HG02885 (cell line): ENCODE measurements around the gene MARK3.
"Not testable (repeated sequence)": the region's sequence is repeated elsewhere in the genome, so short reads cannot be mapped to it uniquely, and the experiment has no call there.

Experiments
- ATAC-seq: cut with Tn5 transposase; IDR thresholded peaks from one replicate; pipeline ENCODE4 v1.9.1; 2021; ENCODE audit warnings: mild to moderate bottlenecking; ENCODE audit not compliant: unreplicated experiment, poor library complexity

MARK3 gene

DNA sequence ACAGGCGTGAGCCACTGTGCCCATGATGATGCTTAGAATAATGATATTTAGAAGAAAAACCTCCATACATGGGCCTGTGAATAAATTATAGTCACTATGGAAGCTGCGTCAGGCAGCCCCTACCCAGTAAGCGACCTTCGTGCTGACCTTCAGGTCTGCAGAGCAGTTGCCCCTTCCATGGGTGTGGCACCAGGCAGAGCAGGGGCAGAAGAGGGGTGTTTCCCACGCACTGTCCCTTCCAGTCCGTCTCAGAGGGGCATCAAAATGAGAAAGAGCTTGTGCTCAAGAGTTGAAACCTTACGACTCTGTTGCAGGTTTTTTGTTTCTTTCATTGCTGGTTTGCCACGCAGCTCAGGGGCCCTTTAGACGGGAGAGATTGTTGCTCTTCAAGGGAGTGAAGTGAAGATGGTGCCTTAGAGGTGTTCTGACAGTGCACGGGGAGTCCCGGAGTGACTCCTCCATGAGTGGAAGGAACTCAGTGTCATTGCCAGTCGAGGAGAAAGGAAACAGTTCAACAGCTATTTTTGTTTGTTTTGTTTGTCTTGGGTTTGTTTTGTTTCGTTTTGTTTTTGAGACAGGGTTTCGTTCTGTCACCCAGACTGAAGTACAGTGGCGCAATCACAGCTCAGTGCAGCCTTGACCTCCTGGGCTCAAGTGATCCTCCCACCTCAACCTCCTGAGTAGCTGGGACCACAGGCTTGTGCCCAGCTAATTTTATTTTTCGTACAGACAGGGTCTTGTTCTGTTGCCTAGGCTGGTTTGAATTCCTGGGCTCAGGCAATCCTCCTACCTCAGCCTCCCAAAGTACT, 123.5 kb downstream of the MARK3 start:
- no peak for ATAC-seq

DNA sequence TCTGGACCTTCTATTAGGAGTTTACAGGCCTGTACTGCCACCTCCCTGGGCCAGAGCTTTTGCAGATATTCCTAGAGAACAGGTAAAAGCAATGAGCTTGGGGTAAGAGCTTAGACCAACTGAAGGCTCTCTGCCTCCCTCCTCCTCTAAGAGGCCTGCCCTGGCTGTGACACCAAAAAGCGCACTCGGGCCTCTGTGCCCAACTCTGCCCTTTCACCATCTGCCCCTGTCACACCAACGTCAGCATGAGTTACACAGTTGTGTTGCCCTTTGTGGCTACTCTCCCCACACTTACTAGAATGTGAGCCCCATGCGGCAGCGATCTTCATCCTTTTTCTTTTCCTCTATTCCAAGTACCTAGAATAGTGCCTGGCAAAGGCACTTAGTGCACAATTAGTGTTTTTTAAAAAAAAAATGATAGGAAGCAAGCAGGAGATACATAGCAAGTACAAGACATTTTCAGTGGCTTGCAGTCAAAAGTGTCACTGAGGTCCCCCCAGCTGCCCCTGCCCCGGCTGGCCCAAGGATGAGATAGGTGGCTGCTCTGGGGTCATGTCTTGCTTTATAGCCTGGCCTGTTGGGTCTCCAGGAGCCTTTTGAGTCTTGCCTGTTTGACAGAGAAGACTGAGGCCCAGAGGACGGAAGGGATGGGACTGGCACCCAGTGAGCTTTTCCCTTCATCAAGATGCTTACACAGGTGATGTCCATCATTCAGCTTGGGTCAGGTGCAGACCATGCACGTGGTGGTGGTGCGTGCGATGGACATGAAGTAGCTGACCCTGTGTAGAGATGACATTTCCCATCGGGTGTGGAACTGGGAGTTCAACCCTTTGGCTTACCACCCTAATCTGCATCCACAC, 124.9 kb downstream of the MARK3 start:
- ATAC-seq: no peak

GRCh38 chr14:103510724-103511693, 125.8 kb downstream of the MARK3 start:
- ATAC-seq: no peak

DNA sequence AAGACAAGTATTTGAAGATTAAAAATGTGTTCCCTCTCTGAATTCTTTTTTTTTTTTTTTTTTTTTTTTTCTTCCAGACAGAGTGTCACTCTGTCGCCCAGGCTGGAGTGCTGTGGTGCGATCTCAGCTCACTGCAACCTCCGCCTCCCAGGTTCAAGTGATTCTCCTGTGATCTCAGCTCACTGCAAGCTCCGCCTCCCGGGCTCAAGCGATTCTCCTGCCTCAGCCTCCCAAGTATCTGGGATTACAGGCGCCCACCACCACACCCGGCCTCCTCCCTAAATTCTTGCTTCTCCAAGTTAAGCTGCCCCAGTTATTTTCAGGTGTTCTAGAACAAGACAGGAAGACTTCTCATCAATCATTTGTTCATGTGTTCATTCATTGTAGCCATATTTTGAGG, 127.0 kb downstream of the MARK3 start:
- ATAC-seq: not testable (repeated sequence)

- no peak for ATAC-seq
Observed at GRCh38 chr14:103512701-103513611, 127.7 kb downstream of the MARK3 start.

DNA sequence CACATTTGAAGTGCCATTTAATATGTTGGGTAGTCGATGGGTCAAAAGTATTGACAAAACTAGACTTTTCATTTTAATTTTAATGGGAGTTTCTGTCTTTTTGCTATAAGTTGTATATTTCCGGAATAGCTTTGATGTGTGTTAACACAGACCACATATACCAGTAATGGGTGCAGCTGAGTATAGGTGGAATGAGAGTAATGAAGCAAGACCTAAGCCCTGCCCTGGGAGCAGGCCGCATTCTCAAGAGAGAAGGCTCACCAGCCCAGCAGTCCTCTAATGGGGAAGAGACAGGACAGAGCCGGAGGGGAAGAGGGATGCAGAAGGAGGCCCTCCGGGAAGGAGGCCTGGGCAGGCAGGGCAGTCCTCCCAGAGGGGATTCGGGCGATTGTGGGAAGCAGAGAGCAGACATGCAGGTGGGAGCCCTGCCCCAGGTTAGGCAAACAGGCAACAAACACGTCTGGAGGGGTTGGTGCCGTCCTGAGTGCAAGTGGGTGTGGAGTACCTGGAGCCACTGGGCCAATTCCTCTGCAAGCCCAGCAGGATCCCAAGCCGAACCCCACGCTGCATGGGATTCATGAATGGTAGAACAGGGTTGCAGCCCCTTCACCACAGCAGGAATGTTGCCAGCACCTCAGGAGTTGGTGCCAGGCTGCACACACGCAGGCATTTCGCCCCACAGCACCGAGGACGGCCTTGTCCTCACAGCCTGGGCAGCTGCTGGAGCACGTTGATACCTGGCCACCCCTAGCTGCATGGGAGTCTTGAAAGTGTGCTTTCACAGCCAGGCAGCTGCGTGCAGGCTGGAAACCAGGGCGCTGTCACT, 129.6 kb downstream of the MARK3 start:
- no peak for ATAC-seq

DNA sequence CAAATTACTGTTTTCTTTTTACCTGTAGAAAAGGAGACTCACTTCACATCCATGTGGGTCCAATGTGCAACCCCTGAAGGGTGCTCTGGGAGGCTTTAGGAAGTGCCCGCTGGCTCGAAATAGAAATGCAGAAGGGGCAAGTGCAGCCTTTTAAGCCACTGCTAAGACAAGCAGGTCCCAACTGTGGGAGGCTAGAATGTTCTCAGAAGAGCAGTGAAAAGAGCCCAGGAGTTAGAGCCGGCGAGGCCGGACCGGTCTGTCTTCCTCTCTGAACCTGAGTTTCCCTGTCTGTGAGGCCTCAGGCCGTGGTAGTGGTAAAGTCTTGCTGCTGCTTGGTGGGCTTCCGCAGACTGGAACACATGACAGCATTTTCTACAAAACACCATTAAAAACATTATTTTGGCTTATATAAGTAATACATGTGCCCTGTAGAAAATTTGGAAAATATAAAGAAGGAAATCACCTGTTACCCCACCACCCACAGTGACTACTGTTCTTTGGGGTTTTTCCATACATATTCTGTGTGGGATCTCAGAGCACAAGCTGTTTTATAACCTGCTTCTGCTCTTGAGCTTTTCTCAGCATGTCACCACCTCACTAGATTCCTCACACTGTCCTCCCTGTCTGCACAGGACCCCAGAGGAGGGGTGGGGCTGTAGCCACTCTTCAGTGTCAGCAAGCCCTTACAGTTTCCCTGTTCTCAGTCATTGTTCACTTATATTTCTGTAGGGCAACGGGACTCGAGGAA, 131.4 kb downstream of the MARK3 start:
- no peak for ATAC-seq

DNA sequence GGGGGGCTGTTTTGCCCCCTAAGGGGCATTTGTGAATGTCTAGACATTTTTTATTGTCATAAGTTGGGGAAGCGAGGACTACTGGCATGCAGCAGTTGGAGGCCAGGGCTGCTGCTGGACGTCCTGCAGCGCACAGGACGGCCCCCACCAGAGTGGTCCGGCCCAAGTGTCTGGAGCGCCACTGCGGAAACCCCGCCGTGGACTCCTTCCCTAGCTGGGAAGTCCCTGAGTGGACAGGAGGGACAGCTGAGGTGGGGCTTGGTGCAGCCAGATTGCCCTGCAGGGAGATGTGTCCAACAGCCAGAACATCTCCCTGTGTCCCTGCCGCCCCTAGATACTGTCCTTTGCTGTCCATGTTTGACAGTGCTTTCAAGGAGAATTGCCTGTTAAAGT, 132.0 kb downstream of the MARK3 start:
- ATAC-seq: no peak

GRCh38 chr14:103517721-103518421, 132.7 kb downstream of the MARK3 start:
- no peak for ATAC-seq

DNA sequence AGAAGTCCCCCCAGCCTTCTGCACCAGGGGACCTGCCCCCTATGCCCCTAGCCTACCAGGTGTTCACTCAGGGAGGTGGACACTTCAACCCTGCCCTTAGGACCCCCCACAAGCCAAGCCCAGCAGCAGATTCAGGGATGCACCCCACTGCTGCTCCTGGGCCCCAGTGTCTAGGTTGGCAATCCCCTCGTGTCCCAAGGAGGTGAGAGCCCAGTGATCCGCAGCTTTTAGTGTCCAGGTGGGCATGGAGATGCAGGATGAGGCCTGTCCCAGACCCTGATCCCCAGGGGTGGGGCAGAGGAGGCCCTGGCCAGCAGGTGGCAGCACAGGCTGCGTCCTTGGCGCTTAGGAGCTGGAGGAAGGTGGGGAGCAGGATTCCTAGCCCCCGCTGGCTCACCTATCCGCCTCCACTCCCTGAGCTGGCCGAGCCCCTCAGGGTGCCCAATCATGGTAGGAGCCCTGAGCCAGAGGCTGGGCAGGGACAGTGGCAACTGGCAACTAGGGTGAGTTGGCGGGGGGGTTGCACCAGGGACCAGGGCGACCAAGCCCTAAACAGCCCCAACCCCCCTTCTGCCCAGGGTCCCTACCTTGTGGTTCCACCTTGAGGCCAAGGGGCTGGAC, 133.3 kb downstream of the MARK3 start:
- no peak for ATAC-seq

- no peak for ATAC-seq
Observed at GRCh38 chr14:103519043-103519836, 134.0 kb downstream of the MARK3 start.

DNA sequence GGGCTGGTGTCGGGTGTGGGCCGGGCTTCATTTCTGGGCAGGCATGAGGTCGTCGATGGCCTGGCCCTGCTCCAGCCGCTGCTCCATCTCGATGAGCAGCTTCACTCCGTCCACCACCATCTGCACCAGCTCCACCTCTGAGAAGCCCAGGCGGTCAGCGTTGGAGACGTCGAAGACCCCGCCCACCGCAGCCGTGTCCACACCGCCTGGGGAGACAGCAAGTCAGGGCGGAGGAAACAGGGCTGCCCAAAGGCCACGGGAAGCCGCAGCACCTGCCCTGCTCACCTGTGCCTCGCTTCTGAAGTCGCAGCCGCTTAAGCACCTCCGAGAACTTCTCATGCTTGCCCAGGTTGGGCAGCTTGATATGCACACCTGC, 134.6 kb downstream of the MARK3 start:
- no peak for ATAC-seq

GRCh38 chr14:103520269-103520656, 135.0 kb downstream of the MARK3 start:
- ATAC-seq: no peak

GRCh38 chr14:103520657-103521437, 135.6 kb downstream of the MARK3 start:
- ATAC-seq: peak; percentile 39

DNA sequence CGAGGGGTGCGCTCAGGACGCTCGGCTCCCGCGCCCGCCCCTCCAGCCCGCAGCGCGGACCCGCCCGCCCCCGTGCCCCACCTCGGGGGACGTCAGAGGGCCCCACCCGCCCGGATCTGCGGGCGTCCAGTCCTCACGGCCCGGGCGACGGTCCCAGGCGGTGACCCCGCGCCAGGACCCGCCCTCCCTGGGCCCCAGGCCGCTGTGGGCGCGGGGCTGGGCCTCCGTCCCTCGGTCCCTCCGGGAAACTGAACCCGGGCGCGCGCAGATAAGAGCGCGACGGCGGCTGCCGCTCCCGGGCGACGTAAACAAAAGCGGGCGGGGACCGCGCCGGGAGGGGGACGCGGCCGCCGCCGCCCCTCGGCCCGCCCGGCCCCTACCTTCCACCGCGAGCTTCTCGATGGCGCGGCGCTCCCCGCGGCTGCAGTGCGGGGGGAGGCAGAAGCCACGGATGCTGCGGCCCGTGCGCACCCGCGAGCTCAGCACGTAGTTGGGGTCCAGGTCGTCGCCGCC, 136.3 kb downstream of the MARK3 start:
- ATAC-seq: peak; percentile 16
